Measurements from ENCODE around the gene OBSCN. TPM values are rescaled to one million over a fixed set of nuclear protein-coding genes. Genes with fewer than 3 reads are reported as not detected.
"Not testable (repeated sequence)": the region's sequence is repeated elsewhere in the genome, so short reads cannot be mapped to it uniquely, and the experiment has no call there.

The OBSCN gene
- total RNA-seq, 1 donor from 2014 or later = 7.6 TPM

- FAIRE-seq (no peak), DNase-seq (ENCODE audit: low read depth) (no peak)
- no peak for TF ChIP-seq CTCF (IDR thresholded peaks at IDR 0.05; ENCODE audit: insufficient read depth, low read length, severe bottlenecking)
- no peaks in the 10 kb centered on the region for H3K27me3 ChIP-seq (ENCODE audit: control insufficient read depth, insufficient read depth, low read length)
- no peak overlapping the region for H3K4me3 ChIP-seq (ENCODE audit: low read depth, low read length)
- H3K36me3 ChIP-seq (ENCODE audit: control insufficient read depth, insufficient read depth, low read length) = peaks cover 3% of the 10 kb centered on the region
Observed at GRCh38 chr1:228218513-228219244, 10.8 kb downstream of the OBSCN start.

DNA sequence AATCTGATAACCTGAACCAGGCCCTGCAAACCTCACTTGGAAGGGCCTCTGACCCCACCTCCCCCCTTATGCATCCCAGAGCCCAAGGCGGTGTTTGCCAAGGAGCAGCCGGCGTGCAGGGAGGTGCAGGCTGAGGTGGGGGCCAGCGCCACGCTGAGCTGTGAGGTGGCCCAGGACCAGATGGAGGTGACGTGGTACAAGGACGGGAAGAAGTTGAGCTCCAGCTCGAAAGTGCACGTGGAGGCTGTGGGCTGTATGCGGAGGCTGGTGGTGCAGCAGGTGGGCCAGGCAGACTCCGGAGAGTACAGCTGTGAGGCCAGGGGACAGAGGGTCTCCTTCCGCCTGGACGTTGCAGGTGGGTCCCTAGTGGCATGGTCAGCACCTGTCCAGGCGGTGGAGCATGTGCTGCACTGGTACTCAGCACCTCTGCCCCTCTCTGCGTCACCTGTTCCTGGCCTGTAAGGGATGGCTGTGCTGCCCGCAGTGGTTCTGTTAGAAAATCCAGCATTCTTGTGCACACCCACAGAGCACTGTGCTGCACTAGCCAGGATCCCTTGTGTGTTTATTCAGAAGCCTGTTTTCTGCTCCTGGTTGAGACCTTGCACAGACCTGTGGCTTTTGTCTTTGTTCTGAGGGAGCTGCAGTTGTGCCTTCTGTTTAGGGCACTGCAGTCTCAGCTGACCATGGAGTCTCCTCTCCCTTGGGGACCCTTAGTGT is 11.6 kb downstream of the OBSCN start:
- FAIRE-seq (no peak), DNase-seq (ENCODE audit: low read depth) (no peak)
- no peaks in the 10 kb centered on the region for H3K27me3 ChIP-seq (ENCODE audit: control insufficient read depth, insufficient read depth, low read length)
- H3K4me3 ChIP-seq (ENCODE audit: low read depth, low read length) = no peak overlapping the region
- H3K36me3 ChIP-seq (ENCODE audit: control insufficient read depth, insufficient read depth, low read length) = peaks cover 3% of the 10 kb centered on the region
- TF ChIP-seq CTCF (IDR thresholded peaks at IDR 0.05; ENCODE audit: insufficient read depth, low read length, severe bottlenecking) = no peak

- Histone ChIP-seq H3K4me3 (ENCODE audit: low read depth, low read length) (no peak overlapping the region), H3K36me3 (ENCODE audit: control insufficient read depth, insufficient read depth, low read length) (peaks cover 8% of the 10 kb centered on the region), H3K27me3 (ENCODE audit: control insufficient read depth, insufficient read depth, low read length) (no peaks in the 10 kb centered on the region)
- DNase-seq (ENCODE audit: low read depth) = no peak
- no peak for TF ChIP-seq CTCF (IDR thresholded peaks at IDR 0.05; ENCODE audit: insufficient read depth, low read length, severe bottlenecking)
- FAIRE-seq = no peak
Observed at GRCh38 chr1:228219962-228220780, 12.3 kb downstream of the OBSCN start.

- not testable (repeated sequence) for H3K27me3 ChIP-seq (ENCODE audit: control insufficient read depth, insufficient read depth, low read length); H3K4me3 ChIP-seq (ENCODE audit: low read depth, low read length); FAIRE-seq; DNase-seq (ENCODE audit: low read depth)
- H3K36me3 ChIP-seq (ENCODE audit: control insufficient read depth, insufficient read depth, low read length) = peaks cover 12% of the 10 kb centered on the region
Observed at GRCh38 chr1:228221097-228221496, 13.3 kb downstream of the OBSCN start.

DNA sequence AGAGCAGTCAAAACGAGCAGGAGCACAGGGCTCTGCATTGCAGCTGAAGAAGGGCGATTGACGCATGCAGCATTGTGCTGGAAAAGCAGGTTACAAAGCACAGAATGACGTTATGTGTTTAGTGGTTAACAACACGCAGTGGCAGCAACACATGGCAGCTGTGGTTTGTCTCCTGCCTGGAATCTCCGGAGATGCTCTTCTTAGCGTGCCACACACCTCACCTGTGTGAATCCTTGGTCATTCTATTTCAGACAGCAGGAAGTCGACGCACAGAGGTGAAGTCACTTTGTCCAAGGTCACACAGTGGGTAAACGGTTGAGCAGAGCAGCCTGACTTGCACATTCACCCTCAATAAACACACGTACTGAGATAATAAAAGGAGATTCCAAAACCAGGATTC is 14.7 kb downstream of the OBSCN start:
- H3K4me3 ChIP-seq (ENCODE audit: low read depth, low read length) = no peak overlapping the region
- TF ChIP-seq CTCF (IDR thresholded peaks at IDR 0.05; ENCODE audit: insufficient read depth, low read length, severe bottlenecking) = no peak
- DNase-seq (ENCODE audit: low read depth) = no peak
- no peaks in the 10 kb centered on the region for H3K27me3 ChIP-seq (ENCODE audit: control insufficient read depth, insufficient read depth, low read length)
- peak; percentile 47 for FAIRE-seq
- H3K36me3 ChIP-seq (ENCODE audit: control insufficient read depth, insufficient read depth, low read length) = peaks cover 14% of the 10 kb centered on the region
